GM23338 (cell line): ENCODE measurements around the gene C1orf115. TPM values are rescaled to one million over a fixed set of nuclear protein-coding genes. Genes with fewer than 3 reads are reported as not detected.
"Not testable (repeated sequence)": the region's sequence is repeated elsewhere in the genome, so short reads cannot be mapped to it uniquely, and the experiment has no call there.

Experiments
- ATAC-seq: fragments of 200-7000 bp; cut with Tn5 transposase; 3 replicates; pipeline ENCODE4 v1.9.1; 2020
- DNase-seq: peaks from one replicate; pipeline ENCODE4 v3.0.0-alpha.2; 2015; ENCODE audit warnings: low spot score
- H2AFZ ChIP-seq: fragments of 200-600 bp; sonication (generic); 2 replicates; pipeline ENCODE4 v1.8.0; 2016; ENCODE audit warnings: antibody characterized with exemption, mild to moderate bottlenecking, moderate library complexity
- H3F3A ChIP-seq: fragments of 200-600 bp; sonication (generic); replicated peaks from 2 replicates; pipeline ENCODE4 v1.8.0; 2017; ENCODE audit warnings: antibody characterized with exemption, mixed run types, low read depth
- H3K27ac ChIP-seq: fragments of 200-600 bp; sonication (generic); 2 replicates; pipeline ENCODE4 v1.6.1; 2016; ENCODE audit warnings: low read depth
- H3K27me3 ChIP-seq: fragments of 200-600 bp; sonication (generic); 2 replicates; pipeline ENCODE4 v1.8.0; 2016; ENCODE audit warnings: mild to moderate bottlenecking, mixed run types, moderate library complexity; ENCODE audit not compliant: insufficient read depth
- H3K36me3 ChIP-seq: fragments of 200-600 bp; sonication (generic); 2 replicates; pipeline ENCODE4 v1.8.0; 2016; ENCODE audit warnings: mild to moderate bottlenecking; ENCODE audit not compliant: insufficient read depth
- H3K4me1 ChIP-seq: fragments of 200-600 bp; sonication (generic); 2 replicates; pipeline ENCODE4 v1.8.0; 2016; ENCODE audit warnings: mild to moderate bottlenecking, moderate library complexity; ENCODE audit not compliant: insufficient read depth
- H3K4me2 ChIP-seq: fragments of 200-600 bp; sonication (generic); 2 replicates; pipeline ENCODE4 v1.7.1; 2017; ENCODE audit warnings: mixed run types
- H3K4me3 ChIP-seq: fragments of 200-600 bp; sonication (generic); 2 replicates; pipeline ENCODE4 v1.6.1; 2016; ENCODE audit warnings: mixed run types
- H3K79me2 ChIP-seq: fragments of 200-600 bp; sonication (generic); replicated peaks from 2 replicates; pipeline ENCODE4 v1.8.0; 2017; ENCODE audit warnings: mild to moderate bottlenecking; ENCODE audit not compliant: insufficient read depth
- H3K9me2 ChIP-seq: fragments of 200-600 bp; sonication (generic); 2 replicates; pipeline ENCODE4 v1.8.0; 2017; ENCODE audit not compliant: insufficient read depth
- H4K20me1 ChIP-seq: fragments of 200-600 bp; sonication (generic); replicated peaks from 2 replicates; pipeline ENCODE4 v1.8.0; 2017; ENCODE audit warnings: mild to moderate bottlenecking; ENCODE audit not compliant: insufficient read depth
- H3K27ac Mint-ChIP-seq: 2 replicates; pipeline ENCODE4 v1.8.0; 2020; ENCODE audit warnings: inconsistent platforms, mild to moderate bottlenecking, moderate library complexity, mixed read lengths
- H3K27me3 Mint-ChIP-seq: 3 replicates; pipeline ENCODE4 v1.8.0; 2022; ENCODE audit warnings: low read depth, mild to moderate bottlenecking, moderate library complexity, mixed read lengths, inconsistent platforms; ENCODE audit not compliant: insufficient read depth, poor library complexity
- H3K36me3 Mint-ChIP-seq: 3 replicates; pipeline ENCODE4 v1.8.0; 2021; ENCODE audit warnings: low read depth, mild to moderate bottlenecking, inconsistent platforms, moderate library complexity, mixed read lengths
- H3K4me1 Mint-ChIP-seq: 3 replicates; pipeline ENCODE4 v1.8.0; 2020; ENCODE audit warnings: mild to moderate bottlenecking, inconsistent platforms, mixed read lengths
- H3K4me3 Mint-ChIP-seq: 3 replicates; pipeline ENCODE4 v1.8.0; 2021; ENCODE audit warnings: moderate library complexity, mild to moderate bottlenecking, inconsistent platforms, mixed read lengths
- H3K9me3 Mint-ChIP-seq: 3 replicates; pipeline ENCODE4 v1.8.0; 2020; ENCODE audit warnings: moderate library complexity, mild to moderate bottlenecking, inconsistent platforms, mixed read lengths
- CTCF ChIP-seq, 2 experiments: fragments of 200-600 bp in 1 of 2; sonication (generic) in 1 of 2; conservative IDR thresholded peaks; 2 replicates each; pipeline versions ENCODE4 v1.5.1 to v1.6.1; 2016 to 2017; ENCODE audit warnings: antibody characterized with exemption in 2 of 2, low read depth in 2 of 2, mild to moderate bottlenecking in 2 of 2, moderate library complexity in 1 of 2
- STAT1 ChIP-seq: IDR thresholded peaks from one replicate; pipeline ENCODE4 v1.6.1; 2016; ENCODE audit warnings: antibody characterized with exemption; ENCODE audit not compliant: unreplicated experiment
- polyA plus RNA-seq: library from polyadenylated mRNA; unstranded; fragments of >200 nt; fragmentation: Nextera tagmentation; extraction: Ambion mirVana; gene quantifications from 2 replicates; pipeline ENCODE4 v1.2.1, GENCODE V29; 2016
- total RNA-seq: library from RNA; depleted of rRNA; stranded (reverse); fragments of >200 nt; shearing (Covaris generic); gene quantifications from 2 replicates; pipeline ENCODE4 v1.2.3, GENCODE V29; 2014

Gene C1orf115
- total and polyA plus RNA-seq, 2 experiments from 2014 or later: 2.5 to 6.0 TPM

DNA sequence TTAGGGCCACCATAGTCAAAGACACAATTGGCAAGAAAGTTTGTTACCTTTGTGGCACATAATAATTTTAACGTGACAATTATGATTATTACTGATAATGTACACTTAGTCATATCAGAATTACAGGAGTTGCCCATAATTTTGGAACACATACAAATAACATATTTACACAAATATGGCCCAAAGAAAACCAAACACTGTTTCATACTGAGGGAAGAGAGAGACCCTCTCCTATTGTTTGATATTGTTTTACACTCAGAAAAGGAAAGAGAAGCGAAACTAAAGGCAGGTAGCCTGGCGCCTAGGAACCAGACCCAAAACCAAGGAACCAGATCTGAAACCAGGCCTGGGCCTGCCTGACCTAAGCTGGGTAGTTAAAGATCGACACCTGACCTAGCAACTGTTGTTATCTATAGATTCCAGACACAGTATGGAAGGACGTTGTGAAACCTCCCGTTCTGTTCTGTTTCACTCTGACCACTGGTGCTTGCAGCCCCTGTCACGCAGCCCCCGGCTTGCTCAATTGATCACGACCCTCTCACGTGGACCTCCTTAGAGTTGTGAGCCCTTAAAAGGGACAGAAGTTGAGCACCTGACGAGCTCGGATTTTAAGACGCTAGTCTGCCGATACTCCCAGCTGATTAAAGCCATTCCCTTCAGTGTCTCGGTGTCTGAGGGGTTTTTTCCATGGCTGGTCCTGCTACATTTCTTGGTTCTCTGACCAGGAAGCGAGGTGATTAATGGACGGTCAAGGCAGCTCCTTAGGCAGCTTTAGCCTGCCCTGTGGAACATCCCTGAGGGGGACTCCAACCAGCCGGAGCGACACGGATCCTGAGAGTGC is 27.9 kb downstream of the C1orf115 start (continued):
- TF ChIP-seq CTCF (conservative IDR thresholded peaks at IDR 0.05; ENCODE audit: low read depth in 2 of 2): no peak

DNA sequence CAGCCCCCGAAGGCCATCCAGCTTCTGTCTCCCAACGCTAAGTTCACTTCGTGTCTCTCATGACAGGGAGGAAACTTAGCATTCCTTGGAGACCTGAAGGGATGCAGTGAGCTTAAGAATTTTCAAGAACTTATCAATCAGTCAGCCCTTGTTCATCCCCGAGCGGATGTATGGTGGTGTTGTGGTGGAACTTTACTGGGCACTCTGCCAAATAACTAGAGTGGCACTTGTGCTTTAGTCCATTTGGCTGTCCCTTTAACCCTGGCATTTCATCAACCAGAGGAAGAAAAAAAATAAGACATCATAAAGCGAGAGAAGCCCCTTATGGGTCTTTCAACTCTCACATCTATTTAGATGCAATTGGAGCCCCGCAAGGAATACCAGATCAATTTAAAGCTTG is 31.1 kb downstream of the C1orf115 start:
- H3K4me1 ChIP-seq, H3K4me2 ChIP-seq, H4K20me1 ChIP-seq, H3K4me3 Mint-ChIP-seq, DNase-seq, H3K79me2 ChIP-seq, H3K36me3 Mint-ChIP-seq, H3K27me3 ChIP-seq, H3K9me2 ChIP-seq, H3K36me3 ChIP-seq, H3K27ac ChIP-seq, H3K27me3 Mint-ChIP-seq, ATAC-seq, H3K27ac Mint-ChIP-seq, H3F3A ChIP-seq, H3K4me3 ChIP-seq, H3K4me1 Mint-ChIP-seq, H2AFZ ChIP-seq: not testable (repeated sequence)
- H3K9me3 Mint-ChIP-seq: peaks cover 12% of the 10 kb centered on the region; the same call in 2 of the 3 replicates

- H3K4me2 ChIP-seq: no peak overlapping the region
- H3K9me2 ChIP-seq: 0 out of 2 replicates have a peak, but pooled peaks cover under 1% of the 10 kb centered on the region
- ATAC-seq: peak; percentile 74
- no peak for TF ChIP-seq STAT1
- peak; percentile 53 to 60 for TF ChIP-seq CTCF (conservative IDR thresholded peaks at IDR 0.05; ENCODE audit: low read depth in 2 of 2)
- H3K27ac ChIP-seq: no peak overlapping the region
- Mint-ChIP-seq H3K4me3 (no peak overlapping the region), H3K27ac (no peak overlapping the region), H3K4me1 (no peaks in the 10 kb centered on the region), H3K36me3 (no peaks in the 10 kb centered on the region), H3K27me3 (peaks cover 3% of the 10 kb centered on the region), H3K9me3 (no peaks in the 10 kb centered on the region; the same call in 2 of the 3 replicates)
- no peaks in the 10 kb centered on the region for H3K79me2 ChIP-seq
- DNase-seq: peak; percentile 42
- no peaks in the 10 kb centered on the region for H3K27me3 ChIP-seq
- H3K4me3 ChIP-seq: no peak overlapping the region
- no peaks in the 10 kb centered on the region for H3K36me3 ChIP-seq
- H4K20me1 ChIP-seq: no peaks in the 10 kb centered on the region
- H2AFZ ChIP-seq: 0 out of 2 replicates have a peak overlapping the region, but pooled peaks have one; percentile 23
- no peaks in the 10 kb centered on the region for H3K4me1 ChIP-seq
- no peaks in the 10 kb centered on the region for H3F3A ChIP-seq
Measured at GRCh38 chr1:220726634-220727033, 36.5 kb downstream of the C1orf115 start.
